ENCODE measurements around the gene ITLN2.

DNA sequence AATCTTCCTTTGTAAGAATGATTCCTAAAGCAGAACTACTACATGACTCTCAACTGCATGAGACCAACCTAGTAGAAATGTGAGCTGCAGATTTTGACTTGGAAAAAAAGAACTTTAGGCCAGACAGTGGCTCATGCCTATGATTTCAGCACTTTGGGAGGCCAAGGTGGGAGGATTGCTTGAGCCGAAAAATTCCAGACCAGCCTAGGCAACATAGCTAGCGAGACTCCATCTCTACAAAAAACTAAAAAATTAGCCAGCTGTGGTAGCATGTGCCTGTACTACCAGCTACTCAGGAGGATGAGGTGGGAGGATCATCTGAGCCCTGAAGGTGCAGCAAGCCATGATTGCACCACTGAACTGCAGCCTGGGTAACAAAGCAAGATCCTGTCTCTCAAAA, 24.7 kb upstream of the ITLN2 start:
- TF ChIP-seq ZNF629 (tag by site-specific recombination; IDR thresholded peaks at IDR 0.05), result no peak
- TF ChIP-seq, protein P1, sequence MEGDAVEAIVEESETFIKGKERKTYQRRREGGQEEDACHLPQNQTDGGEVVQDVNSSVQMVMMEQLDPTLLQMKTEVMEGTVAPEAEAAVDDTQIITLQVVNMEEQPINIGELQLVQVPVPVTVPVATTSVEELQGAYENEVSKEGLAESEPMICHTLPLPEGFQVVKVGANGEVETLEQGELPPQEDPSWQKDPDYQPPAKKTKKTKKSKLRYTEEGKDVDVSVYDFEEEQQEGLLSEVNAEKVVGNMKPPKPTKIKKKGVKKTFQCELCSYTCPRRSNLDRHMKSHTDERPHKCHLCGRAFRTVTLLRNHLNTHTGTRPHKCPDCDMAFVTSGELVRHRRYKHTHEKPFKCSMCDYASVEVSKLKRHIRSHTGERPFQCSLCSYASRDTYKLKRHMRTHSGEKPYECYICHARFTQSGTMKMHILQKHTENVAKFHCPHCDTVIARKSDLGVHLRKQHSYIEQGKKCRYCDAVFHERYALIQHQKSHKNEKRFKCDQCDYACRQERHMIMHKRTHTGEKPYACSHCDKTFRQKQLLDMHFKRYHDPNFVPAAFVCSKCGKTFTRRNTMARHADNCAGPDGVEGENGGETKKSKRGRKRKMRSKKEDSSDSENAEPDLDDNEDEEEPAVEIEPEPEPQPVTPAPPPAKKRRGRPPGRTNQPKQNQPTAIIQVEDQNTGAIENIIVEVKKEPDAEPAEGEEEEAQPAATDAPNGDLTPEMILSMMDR (tag by site-specific recombination; IDR thresholded peaks at IDR 0.05), result no peak
- TF ChIP-seq ZBTB1 (tag by site-specific recombination; IDR thresholded peaks at IDR 0.05), result no peak
- no peak for TF ChIP-seq ZSCAN30 (tag by site-specific recombination; IDR thresholded peaks at IDR 0.05)
- no peak for TF ChIP-seq ZBTB21 (tag by site-specific recombination; IDR thresholded peaks at IDR 0.05)
- no peak for TF ChIP-seq TRIM28 (IDR thresholded peaks at IDR 0.05; ENCODE audit: borderline replicate concordance, low read length)
- TF ChIP-seq ZNF701 (tag by site-specific recombination; IDR thresholded peaks at IDR 0.05), result no peak
- no peak for TF ChIP-seq ZBTB7A (tag by site-specific recombination; IDR thresholded peaks at IDR 0.05; ENCODE audit: low read depth)
- TF ChIP-seq, protein P2, sequence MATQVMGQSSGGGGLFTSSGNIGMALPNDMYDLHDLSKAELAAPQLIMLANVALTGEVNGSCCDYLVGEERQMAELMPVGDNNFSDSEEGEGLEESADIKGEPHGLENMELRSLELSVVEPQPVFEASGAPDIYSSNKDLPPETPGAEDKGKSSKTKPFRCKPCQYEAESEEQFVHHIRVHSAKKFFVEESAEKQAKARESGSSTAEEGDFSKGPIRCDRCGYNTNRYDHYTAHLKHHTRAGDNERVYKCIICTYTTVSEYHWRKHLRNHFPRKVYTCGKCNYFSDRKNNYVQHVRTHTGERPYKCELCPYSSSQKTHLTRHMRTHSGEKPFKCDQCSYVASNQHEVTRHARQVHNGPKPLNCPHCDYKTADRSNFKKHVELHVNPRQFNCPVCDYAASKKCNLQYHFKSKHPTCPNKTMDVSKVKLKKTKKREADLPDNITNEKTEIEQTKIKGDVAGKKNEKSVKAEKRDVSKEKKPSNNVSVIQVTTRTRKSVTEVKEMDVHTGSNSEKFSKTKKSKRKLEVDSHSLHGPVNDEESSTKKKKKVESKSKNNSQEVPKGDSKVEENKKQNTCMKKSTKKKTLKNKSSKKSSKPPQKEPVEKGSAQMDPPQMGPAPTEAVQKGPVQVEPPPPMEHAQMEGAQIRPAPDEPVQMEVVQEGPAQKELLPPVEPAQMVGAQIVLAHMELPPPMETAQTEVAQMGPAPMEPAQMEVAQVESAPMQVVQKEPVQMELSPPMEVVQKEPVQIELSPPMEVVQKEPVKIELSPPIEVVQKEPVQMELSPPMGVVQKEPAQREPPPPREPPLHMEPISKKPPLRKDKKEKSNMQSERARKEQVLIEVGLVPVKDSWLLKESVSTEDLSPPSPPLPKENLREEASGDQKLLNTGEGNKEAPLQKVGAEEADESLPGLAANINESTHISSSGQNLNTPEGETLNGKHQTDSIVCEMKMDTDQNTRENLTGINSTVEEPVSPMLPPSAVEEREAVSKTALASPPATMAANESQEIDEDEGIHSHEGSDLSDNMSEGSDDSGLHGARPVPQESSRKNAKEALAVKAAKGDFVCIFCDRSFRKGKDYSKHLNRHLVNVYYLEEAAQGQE (tag by site-specific recombination; IDR thresholded peaks at IDR 0.05), result no peak
- TF ChIP-seq ZEB2 (tag by site-specific recombination; IDR thresholded peaks at IDR 0.05), result no peak
